BJ (cell line): ENCODE data around the gene GPR176. TPM values are rescaled to one million over a fixed set of nuclear protein-coding genes. Genes with fewer than 3 reads are reported as not detected.
A peak's percentile ranks its signal among the peaks of the same experiment; 100 is the strongest.

Experiments
- CTCF ChIA-PET: fragments of 350-600 bp; formaldehyde crosslinking; extraction: SDS; loops from one replicate; lab custom pipeline; 2021; ENCODE audit warnings: antibody characterized with exemption, inconsistent platforms; lab: Yijun Ruan, JAX
- POLR2A ChIA-PET: fragments of 300-600 bp; sonication (Branson Sonifier 250); formaldehyde crosslinking; extraction: SDS; loops from one replicate; lab custom pipeline; 2021; ENCODE audit warnings: antibody characterized with exemption; lab: Charles Lee
- DNase-seq: peaks from one replicate; pipeline ENCODE4 v3.0.0-alpha.2; 2011; ENCODE audit warnings: low read depth
- H3K27me3 ChIP-seq: 2 replicates; pipeline ENCODE4 v1.6.0; 2011; ENCODE audit warnings: low read length; ENCODE audit not compliant: control insufficient read depth, insufficient read depth
- H3K36me3 ChIP-seq: 2 replicates; pipeline ENCODE4 v1.5.1; 2011; ENCODE audit warnings: low read length; ENCODE audit not compliant: control insufficient read depth, insufficient read depth
- H3K4me3 ChIP-seq: 2 replicates; pipeline ENCODE4 v1.5.1; 2011; ENCODE audit warnings: low read depth, mild to moderate bottlenecking, control low read depth, low read length
- polyA plus RNA-seq: library from polyadenylated mRNA; depleted of rRNA; stranded (reverse); fragments of >200 nt; gene quantifications from 2 replicates; pipeline ENCODE4 v1.2.3, GENCODE V29; 2011
- TF ChIP-seq, protein P1 (sequence below): IDR thresholded peaks from 2 replicates; pipeline ENCODE4 v1.5.1; 2011; ENCODE audit warnings: low read depth, mild to moderate bottlenecking, control low read depth, inconsistent platforms, low read length, moderate library complexity; ENCODE audit not compliant: insufficient read depth

The GPR176 gene
- polyA plus RNA-seq, 1 experiment, result 319 TPM

DNA sequence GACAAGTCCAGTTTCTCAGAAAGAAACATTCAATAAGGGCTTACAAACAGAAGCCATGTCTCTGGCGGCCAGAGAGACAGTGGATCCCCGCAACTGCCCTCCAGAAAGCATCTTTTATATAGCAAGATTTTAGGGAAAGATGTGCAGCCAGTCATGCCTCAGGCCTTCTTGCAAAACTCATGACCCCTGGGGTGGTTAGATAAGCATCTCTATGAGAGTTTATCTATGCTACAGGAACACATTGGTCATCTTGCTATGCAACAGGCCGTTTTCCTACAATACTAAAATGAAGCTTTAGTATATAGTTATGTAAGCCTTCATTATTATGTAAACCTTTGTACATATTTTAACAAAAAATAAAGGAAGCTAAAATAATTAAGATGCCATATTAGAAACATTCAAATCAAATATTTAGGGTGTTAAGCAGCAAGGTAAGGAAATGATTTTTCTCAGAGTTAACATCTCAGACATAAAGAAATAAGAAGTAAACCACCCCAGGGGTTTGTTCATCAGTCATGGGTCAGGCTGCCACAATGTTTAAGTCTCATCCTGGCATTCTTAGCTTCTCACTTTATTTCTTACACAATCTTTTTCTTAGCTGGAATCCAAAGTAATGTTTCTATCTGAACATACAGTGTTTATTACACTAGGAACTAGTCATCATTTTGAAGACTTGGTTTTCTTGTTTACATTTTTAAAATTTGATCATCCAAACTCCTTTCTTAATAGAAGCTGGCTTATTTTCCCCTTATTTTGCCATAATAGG lies 131.1 kb downstream of the GPR176 start:
- ChIA-PET CTCF (interaction anchor here (0.7 to 2.7 kb wide), 7 partner anchors 10 to 486 kb away, joined by 3 to 11 read pairs (median 3); no protein-coding TSS in a partner anchor), POLR2A (interaction anchor here (0.6 to 1.1 kb wide), 4 partner anchors 18 to 269 kb away, joined by 3 read pairs; no protein-coding TSS in a partner anchor)
- no peak for DNase-seq
- no peaks in the 10 kb centered on the region for H3K27me3 ChIP-seq
- H3K4me3 ChIP-seq, result no peak overlapping the region
- TF ChIP-seq, protein P1, sequence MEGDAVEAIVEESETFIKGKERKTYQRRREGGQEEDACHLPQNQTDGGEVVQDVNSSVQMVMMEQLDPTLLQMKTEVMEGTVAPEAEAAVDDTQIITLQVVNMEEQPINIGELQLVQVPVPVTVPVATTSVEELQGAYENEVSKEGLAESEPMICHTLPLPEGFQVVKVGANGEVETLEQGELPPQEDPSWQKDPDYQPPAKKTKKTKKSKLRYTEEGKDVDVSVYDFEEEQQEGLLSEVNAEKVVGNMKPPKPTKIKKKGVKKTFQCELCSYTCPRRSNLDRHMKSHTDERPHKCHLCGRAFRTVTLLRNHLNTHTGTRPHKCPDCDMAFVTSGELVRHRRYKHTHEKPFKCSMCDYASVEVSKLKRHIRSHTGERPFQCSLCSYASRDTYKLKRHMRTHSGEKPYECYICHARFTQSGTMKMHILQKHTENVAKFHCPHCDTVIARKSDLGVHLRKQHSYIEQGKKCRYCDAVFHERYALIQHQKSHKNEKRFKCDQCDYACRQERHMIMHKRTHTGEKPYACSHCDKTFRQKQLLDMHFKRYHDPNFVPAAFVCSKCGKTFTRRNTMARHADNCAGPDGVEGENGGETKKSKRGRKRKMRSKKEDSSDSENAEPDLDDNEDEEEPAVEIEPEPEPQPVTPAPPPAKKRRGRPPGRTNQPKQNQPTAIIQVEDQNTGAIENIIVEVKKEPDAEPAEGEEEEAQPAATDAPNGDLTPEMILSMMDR, result no peak
- H3K36me3 ChIP-seq, result no peaks in the 10 kb centered on the region

DNA sequence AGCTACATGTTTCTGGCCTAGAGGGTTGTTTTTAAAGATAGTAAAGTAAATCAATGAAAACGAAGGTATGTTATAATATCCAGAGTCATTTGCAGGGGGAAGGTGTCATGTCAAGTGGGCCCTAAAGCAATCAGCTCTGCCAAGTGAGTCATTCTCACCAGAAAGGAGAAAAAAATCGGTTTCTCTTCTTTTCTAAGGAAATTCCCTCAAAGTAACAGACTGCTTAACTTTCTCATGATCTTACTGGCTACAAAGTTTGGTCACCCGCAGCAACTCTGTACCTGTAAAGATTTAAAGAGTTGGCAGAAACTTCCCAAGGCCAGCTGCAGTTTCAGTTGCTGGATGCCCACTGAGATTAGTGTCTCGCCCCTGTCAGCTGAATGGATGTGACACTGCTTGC lies 132.0 kb downstream of the GPR176 start:
- TF ChIP-seq, protein P1, result no peak
- no peak for DNase-seq
- H3K4me3 ChIP-seq, result no peak overlapping the region
- ChIA-PET CTCF (interaction anchor here (0.6 to 2.7 kb wide), 12 partner anchors 9 to 486 kb away, joined by 3 to 11 read pairs (median 4); partner anchors contain the start of gene GPR176), POLR2A (interaction anchor here (0.5 to 1.1 kb wide), 3 partner anchors 17 to 270 kb away, joined by 3 read pairs; no protein-coding TSS in a partner anchor)
- no peaks in the 10 kb centered on the region for H3K36me3 ChIP-seq
- no peaks in the 10 kb centered on the region for H3K27me3 ChIP-seq

DNA sequence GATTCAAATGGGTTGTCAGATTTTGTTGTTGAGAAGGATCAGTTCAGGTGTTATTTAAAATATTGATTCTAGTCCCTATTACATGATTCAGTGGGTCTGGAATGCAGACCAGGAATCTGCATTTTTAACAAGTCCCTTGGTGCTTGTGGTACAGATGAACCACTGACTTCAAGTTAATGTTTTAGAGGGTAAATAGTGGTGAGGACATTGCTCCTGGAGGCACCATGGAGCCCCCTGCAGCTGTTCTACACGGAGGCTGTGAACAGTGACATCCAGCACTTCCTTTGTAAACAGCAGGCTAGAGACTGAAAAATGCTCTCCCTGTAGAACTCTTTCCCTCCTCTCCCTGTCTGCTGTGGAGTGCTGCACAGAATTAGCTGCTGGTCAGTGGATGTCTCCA lies 132.6 kb downstream of the GPR176 start:
- CTCF ChIA-PET, result interaction anchor here (0.6 to 2.7 kb wide), 11 partner anchors 10 to 487 kb away, joined by 3 to 11 read pairs (median 4); partner anchors contain the start of gene GPR176
- Histone ChIP-seq H3K4me3 (no peak overlapping the region), H3K27me3 (no peaks in the 10 kb centered on the region), H3K36me3 (no peaks in the 10 kb centered on the region)
- DNase-seq, result no peak
- POLR2A ChIA-PET, result no interaction called here
- TF ChIP-seq, protein P1, result no peak

DNA sequence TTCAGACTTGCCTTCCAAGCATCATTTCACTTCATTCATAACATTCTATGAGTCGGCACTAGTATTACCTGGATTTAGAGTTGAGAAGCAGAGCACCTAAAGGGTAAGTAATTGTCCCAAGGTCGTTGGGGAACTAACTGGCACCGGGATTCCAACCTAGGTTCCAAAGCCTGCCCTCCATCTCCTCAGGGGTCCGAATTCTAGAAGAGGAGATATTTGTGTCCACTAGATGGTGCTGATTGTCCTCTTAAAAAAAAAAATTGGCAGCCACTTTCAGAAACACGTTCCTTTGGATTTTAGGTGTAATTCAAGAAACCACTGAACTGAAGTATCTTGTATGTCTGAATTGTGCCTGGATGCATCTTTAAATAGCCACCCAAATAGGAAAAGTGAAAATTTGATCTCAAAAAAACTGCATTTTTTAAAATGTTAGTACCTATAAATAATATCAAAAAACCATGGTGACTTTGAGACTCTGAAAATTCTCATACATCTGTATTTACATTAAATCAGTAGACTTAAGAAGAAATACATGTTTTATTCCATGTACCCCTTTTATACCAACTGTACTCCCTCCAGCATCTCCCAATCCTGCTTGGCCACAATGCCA lies 133.5 kb downstream of the GPR176 start:
- DNase-seq, result no peak
- TF ChIP-seq, protein P1, result peak; percentile 52
- no peak overlapping the region for H3K4me3 ChIP-seq
- no peaks in the 10 kb centered on the region for H3K27me3 ChIP-seq
- ChIA-PET POLR2A (no interaction called here), CTCF (interaction anchor here (1.0 to 1.6 kb wide), 4 partner anchors 11 to 487 kb away, joined by 3 to 4 read pairs (median 4); partner anchors contain the start of gene GPR176)
- no peaks in the 10 kb centered on the region for H3K36me3 ChIP-seq

DNA sequence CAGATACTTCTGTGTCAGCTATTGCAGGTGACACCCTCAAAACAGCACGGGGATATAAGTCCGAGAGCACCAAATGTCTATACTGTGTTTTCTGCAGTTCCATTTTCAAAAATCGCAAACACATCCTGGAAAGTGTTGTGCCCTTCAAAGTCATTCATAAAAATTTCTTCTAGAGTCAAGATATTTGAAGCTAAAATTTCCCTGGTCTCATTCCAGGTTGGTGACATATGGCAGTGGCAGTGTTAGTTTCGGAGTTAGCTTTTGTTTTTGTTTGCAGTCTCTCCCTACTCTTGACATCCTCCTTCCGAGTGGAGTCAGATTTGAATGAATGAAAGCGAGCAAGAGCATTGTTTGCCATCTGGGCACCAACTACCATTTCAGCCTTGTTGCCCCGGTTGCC lies 134.2 kb downstream of the GPR176 start:
- Histone ChIP-seq H3K27me3 (no peaks in the 10 kb centered on the region), H3K4me3 (no peak overlapping the region), H3K36me3 (no peaks in the 10 kb centered on the region)
- ChIA-PET POLR2A (no interaction called here), CTCF (interaction anchor here (0.6 to 1.0 kb wide), 4 partner anchors 91 to 251 kb away, joined by 3 to 4 read pairs (median 3); partner anchors contain the start of gene EIF2AK4)
- no peak for DNase-seq
- TF ChIP-seq, protein P1, result no peak
